ENCODE results near the gene CBLB.

The CBLB gene

DNA sequence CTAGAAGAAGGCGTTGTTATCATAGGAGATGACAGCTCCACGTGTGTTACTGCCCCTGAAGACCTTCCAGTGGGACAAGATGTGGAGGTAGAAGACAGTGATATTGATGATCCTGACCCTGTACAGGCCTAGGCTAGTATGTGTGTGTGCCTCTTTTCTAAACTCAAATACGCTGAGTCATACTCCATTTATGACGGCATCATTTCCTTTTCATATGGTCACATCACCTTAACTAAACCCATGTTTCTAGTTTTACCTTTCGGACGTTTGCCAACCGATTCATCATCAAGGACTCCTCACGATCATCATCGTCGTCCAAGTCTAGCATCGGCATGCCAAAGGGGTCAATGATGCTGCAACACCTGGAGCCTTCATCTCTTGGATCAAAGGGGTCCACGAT lies 149.0 kb downstream of the CBLB start:
- Histone ChIP-seq H3K27ac (ENCODE audit: extremely low read depth, low read depth, low read length) (no peak overlapping the region), H3K36me3 (ENCODE audit: control insufficient read depth in 2 of 2, insufficient read depth in 1 of 2, low read length in 2 of 2) (peaks cover 0 to 15% of the 10 kb centered on the region in 2 experiments; a peak in 1 of 3 replicates), H3K4me1 (ENCODE audit: control insufficient read depth, insufficient read depth, low read length) (no peaks in the 10 kb centered on the region), H3K9me3 (ENCODE audit: control insufficient read depth, insufficient read depth, low read depth, low read length) (no peaks in the 10 kb centered on the region), H3K4me3 (ENCODE audit: low read depth, low read length) (no peak overlapping the region)
- CTCF ChIA-PET, result no interaction called here
- POLR2A ChIA-PET, result no interaction called here
- TF ChIP-seq ZNF621 (tag by site-specific recombination; IDR thresholded peaks at IDR 0.05) (no peak), SALL2 (tag by site-specific recombination; IDR thresholded peaks at IDR 0.05; ENCODE audit: borderline replicate concordance) (no peak)

DNA sequence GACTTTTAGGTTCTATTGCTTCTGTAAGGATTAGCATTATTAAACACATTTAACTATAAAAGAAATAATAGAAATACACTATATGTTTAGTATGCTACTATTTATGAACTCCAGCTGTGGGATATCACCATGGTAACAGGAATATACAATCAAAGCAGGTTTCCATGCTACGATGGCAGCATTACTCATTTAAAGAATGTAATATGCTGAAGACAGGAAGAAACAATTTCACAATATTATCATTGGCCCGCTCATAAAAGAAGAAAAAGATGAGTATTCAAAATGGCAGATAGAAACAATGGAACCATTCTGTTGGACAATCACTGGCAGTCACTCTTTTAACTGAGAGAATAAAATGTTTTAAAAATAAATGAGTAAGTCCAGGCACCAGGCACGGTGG lies 153.4 kb downstream of the CBLB start:
- POLR2A ChIA-PET, result no interaction called here
- no peak overlapping the region for H3K4me3 ChIP-seq (ENCODE audit: low read depth, low read length)
- H3K36me3 ChIP-seq (ENCODE audit: control insufficient read depth in 2 of 2, insufficient read depth in 1 of 2, low read length in 2 of 2), result peaks cover 0 to 17% of the 10 kb centered on the region in 2 experiments; a peak in 1 of 3 replicates
- TF ChIP-seq ZNF664 (tag by site-specific recombination; IDR thresholded peaks at IDR 0.05) (no peak), ZNF658 (tag by site-specific recombination; IDR thresholded peaks at IDR 0.05) (no peak), SCRT2 (tag by site-specific recombination; IDR thresholded peaks at IDR 0.05) (no peak)
- H3K4me1 ChIP-seq (ENCODE audit: control insufficient read depth, insufficient read depth, low read length), result no peaks in the 10 kb centered on the region
- CTCF ChIA-PET, result interaction anchor here (0.7 kb wide), 1 partner anchor 56 kb away, joined by 3 read pairs; no protein-coding TSS in a partner anchor
- no peak overlapping the region for H3K27ac ChIP-seq (ENCODE audit: extremely low read depth, low read depth, low read length)
- no peaks in the 10 kb centered on the region for H3K9me3 ChIP-seq (ENCODE audit: control insufficient read depth, insufficient read depth, low read depth, low read length)

DNA sequence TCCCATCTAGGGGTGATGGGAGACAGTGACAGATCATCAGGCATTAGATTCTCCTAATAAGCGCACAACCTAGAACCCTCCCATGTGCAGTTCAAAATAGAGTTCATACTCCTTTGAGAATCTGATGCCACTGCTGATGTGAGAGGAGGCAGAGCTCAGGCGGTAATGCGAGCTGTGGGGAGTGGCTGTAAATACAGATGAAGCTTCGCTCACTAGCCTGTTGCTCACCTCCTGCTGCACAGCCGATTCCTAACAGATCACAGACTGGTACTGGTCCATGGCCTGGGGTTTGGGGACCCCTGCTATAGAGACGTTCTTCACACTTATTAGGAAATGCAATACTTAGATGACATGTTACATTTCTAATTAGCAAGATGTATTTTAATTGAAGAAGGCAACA lies 154.4 kb downstream of the CBLB start:
- ChIA-PET POLR2A (no interaction called here), CTCF (no interaction called here)
- H3K27ac ChIP-seq (ENCODE audit: extremely low read depth, low read depth, low read length), result no peak overlapping the region
- H3K4me1 ChIP-seq (ENCODE audit: control insufficient read depth, insufficient read depth, low read length), result no peaks in the 10 kb centered on the region
- no peak overlapping the region for H3K4me3 ChIP-seq (ENCODE audit: low read depth, low read length)
- no peaks in the 10 kb centered on the region for H3K9me3 ChIP-seq (ENCODE audit: control insufficient read depth, insufficient read depth, low read depth, low read length)
- TF ChIP-seq ZNF610 (tag by site-specific recombination; IDR thresholded peaks at IDR 0.05; ENCODE audit: borderline replicate concordance), result peak; percentile 91
- TF ChIP-seq ZNF843 (tag by site-specific recombination; IDR thresholded peaks at IDR 0.05), result no peak
- TF ChIP-seq ZEB2 (tag by site-specific recombination; IDR thresholded peaks at IDR 0.05), result no peak
- no peak for TF ChIP-seq ZNF501 (tag by site-specific recombination; IDR thresholded peaks at IDR 0.05)
- TF ChIP-seq, protein P1, sequence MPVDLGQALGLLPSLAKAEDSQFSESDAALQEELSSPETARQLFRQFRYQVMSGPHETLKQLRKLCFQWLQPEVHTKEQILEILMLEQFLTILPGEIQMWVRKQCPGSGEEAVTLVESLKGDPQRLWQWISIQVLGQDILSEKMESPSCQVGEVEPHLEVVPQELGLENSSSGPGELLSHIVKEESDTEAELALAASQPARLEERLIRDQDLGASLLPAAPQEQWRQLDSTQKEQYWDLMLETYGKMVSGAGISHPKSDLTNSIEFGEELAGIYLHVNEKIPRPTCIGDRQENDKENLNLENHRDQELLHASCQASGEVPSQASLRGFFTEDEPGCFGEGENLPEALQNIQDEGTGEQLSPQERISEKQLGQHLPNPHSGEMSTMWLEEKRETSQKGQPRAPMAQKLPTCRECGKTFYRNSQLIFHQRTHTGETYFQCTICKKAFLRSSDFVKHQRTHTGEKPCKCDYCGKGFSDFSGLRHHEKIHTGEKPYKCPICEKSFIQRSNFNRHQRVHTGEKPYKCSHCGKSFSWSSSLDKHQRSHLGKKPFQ (tag by site-specific recombination; IDR thresholded peaks at IDR 0.05), result no peak
- no peak for TF ChIP-seq ZNF2 (tag by site-specific recombination; IDR thresholded peaks at IDR 0.05)
- TF ChIP-seq, protein P2, sequence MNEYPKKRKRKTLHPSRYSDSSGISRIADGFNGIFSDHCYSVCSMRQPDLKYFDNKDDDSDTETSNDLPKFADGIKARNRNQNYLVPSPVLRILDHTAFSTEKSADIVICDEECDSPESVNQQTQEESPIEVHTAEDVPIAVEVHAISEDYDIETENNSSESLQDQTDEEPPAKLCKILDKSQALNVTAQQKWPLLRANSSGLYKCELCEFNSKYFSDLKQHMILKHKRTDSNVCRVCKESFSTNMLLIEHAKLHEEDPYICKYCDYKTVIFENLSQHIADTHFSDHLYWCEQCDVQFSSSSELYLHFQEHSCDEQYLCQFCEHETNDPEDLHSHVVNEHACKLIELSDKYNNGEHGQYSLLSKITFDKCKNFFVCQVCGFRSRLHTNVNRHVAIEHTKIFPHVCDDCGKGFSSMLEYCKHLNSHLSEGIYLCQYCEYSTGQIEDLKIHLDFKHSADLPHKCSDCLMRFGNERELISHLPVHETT (tag by site-specific recombination; IDR thresholded peaks at IDR 0.05), result no peak
- no peak for TF ChIP-seq ZNF221 (tag by site-specific recombination; IDR thresholded peaks at IDR 0.05; ENCODE audit: borderline replicate concordance)
- no peak for TF ChIP-seq ZNF335 (tag by site-specific recombination; conservative IDR thresholded peaks at IDR 0.05)
- H3K36me3 ChIP-seq (ENCODE audit: control insufficient read depth in 2 of 2, insufficient read depth in 1 of 2, low read length in 2 of 2), result peaks cover 0 to 12% of the 10 kb centered on the region in 2 experiments; a peak in 1 of 3 replicates

DNA sequence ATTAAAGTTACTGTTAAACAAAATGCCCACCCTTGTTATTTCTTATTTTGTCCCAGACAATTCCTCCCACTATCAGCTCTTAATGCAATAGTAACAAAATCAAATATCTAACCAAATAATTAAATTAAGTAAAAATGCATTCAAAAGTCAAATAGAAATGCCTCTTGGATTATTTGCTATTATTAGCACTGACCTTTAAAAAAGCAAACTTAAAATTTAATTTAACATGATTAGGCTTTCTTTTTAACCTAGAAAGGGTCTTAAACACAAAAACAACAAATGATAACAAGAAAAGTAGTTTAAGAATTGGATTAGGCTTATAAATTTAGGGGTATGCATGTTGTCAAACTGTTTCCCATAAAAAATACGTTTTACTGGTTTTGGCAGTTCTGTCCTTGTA lies 159.8 kb downstream of the CBLB start:
- Histone ChIP-seq H3K4me1 (ENCODE audit: control insufficient read depth, insufficient read depth, low read length) (no peaks in the 10 kb centered on the region), H3K36me3 (ENCODE audit: control insufficient read depth in 2 of 2, insufficient read depth in 1 of 2, low read length in 2 of 2) (no peaks in the 10 kb centered on the region), H3K27ac (ENCODE audit: extremely low read depth, low read depth, low read length) (no peak overlapping the region), H3K4me3 (ENCODE audit: low read depth, low read length) (no peak overlapping the region), H3K9me3 (ENCODE audit: control insufficient read depth, insufficient read depth, low read depth, low read length) (no peaks in the 10 kb centered on the region)
- ChIA-PET POLR2A (no interaction called here), CTCF (no interaction called here)
- TF ChIP-seq ZNF624 (tag by site-specific recombination; IDR thresholded peaks at IDR 0.05) (no peak), YY2 (tag by site-specific recombination; IDR thresholded peaks at IDR 0.05) (no peak), ZXDB (tag by site-specific recombination; IDR thresholded peaks at IDR 0.05) (no peak), ZNF423 (tag by site-specific recombination; IDR thresholded peaks at IDR 0.05) (no peak)

Measured in HEK293 (cell line).